Hepatocyte (in vitro differentiated cells): ENCODE results near the gene LAMA3. TPM values are rescaled to one million over a fixed set of nuclear protein-coding genes. Genes with fewer than 3 reads are reported as not detected.

Experiments
- DNase-seq: peaks from one replicate; pipeline ENCODE4 v3.0.0-alpha.2; 2016; ENCODE audit warnings: low spot score
- H2AFZ ChIP-seq: fragments of 200-600 bp; sonication (generic); 2 replicates; pipeline ENCODE4 v1.6.0; 2016; ENCODE audit warnings: antibody characterized with exemption, mild to moderate bottlenecking
- H3K27ac ChIP-seq: fragments of 200-600 bp; sonication (generic); 2 replicates; pipeline ENCODE4 v1.5.1; 2016; ENCODE audit warnings: mild to moderate bottlenecking
- H3K27me3 ChIP-seq: fragments of 200-600 bp; sonication (generic); 2 replicates; pipeline ENCODE4 v1.6.1; 2016
- H3K36me3 ChIP-seq: fragments of 200-600 bp; sonication (generic); replicated peaks from 2 replicates; pipeline ENCODE4 v1.5.1; 2016; ENCODE audit warnings: low read depth; ENCODE audit not compliant: insufficient read depth
- H3K4me1 ChIP-seq: fragments of 200-600 bp; sonication (generic); 2 replicates; pipeline ENCODE4 v1.5.1; 2016; ENCODE audit warnings: mild to moderate bottlenecking, moderate library complexity; ENCODE audit not compliant: insufficient read depth
- H3K4me2 ChIP-seq: fragments of 200-600 bp; sonication (generic); 2 replicates; pipeline ENCODE4 v1.6.0; 2016
- H3K4me3 ChIP-seq: fragments of 200-600 bp; sonication (generic); 2 replicates; pipeline ENCODE4 v1.5.1; 2016; ENCODE audit warnings: mild to moderate bottlenecking
- H3K79me2 ChIP-seq: fragments of 200-600 bp; sonication (generic); 2 replicates; pipeline ENCODE4 v1.6.0; 2017; ENCODE audit warnings: mild to moderate bottlenecking
- H3K9me2 ChIP-seq: fragments of 200-600 bp; sonication (generic); replicated peaks from 2 replicates; pipeline ENCODE4 v1.6.0; 2017; ENCODE audit warnings: mild to moderate bottlenecking; ENCODE audit not compliant: insufficient read depth
- H3K9me3 ChIP-seq: fragments of 200-600 bp; sonication (generic); 2 replicates; pipeline ENCODE4 v1.5.1; 2016; ENCODE audit warnings: low read depth, mild to moderate bottlenecking
- H4K20me1 ChIP-seq: fragments of 200-600 bp; sonication (generic); 2 replicates; pipeline ENCODE4 v1.6.0; 2016; ENCODE audit warnings: mild to moderate bottlenecking; ENCODE audit not compliant: insufficient read depth, poor library complexity, severe bottlenecking
- CTCF ChIP-seq: fragments of 200-600 bp; sonication (generic); IDR thresholded peaks from 2 replicates; pipeline ENCODE4 v1.5.1; 2016; ENCODE audit warnings: antibody characterized with exemption, mild to moderate bottlenecking; ENCODE audit not compliant: poor library complexity
- EZH2 ChIP-seq: fragments of 200-600 bp; sonication (generic); IDR thresholded peaks from 2 replicates; pipeline ENCODE4 v1.6.1; 2016; ENCODE audit warnings: antibody characterized with exemption, mild to moderate bottlenecking, borderline replicate concordance
- EZH2phosphoT487 ChIP-seq: fragments of 200-600 bp; sonication (generic); IDR thresholded peaks from one replicate; pipeline ENCODE4 v1.6.1; 2018; ENCODE audit warnings: antibody characterized with exemption, mild to moderate bottlenecking, low read depth, moderate library complexity; ENCODE audit not compliant: unreplicated experiment, severe bottlenecking
- WGBS: methylation state at CpG from one replicate; pipeline ENCODE4 v1.1.6; 2016; ENCODE audit warnings: low lambda C conversion rate; ENCODE audit errors: missing lambda C conversion rate; 5-methylcytosine and 5-hydroxymethylcytosine counted together
- polyA plus RNA-seq: library from polyadenylated mRNA; unstranded; fragments of >200 nt; fragmentation: Nextera tagmentation; extraction: Ambion mirVana; gene quantifications from 2 replicates; pipeline ENCODE4 v1.2.1, GENCODE V29; 2016
- total RNA-seq: library from RNA; depleted of rRNA; stranded (reverse); fragments of >200 nt; gene quantifications from 2 replicates; pipeline ENCODE4 v1.2.3, GENCODE V29; 2014

Gene LAMA3
- total and polyA plus RNA-seq, 2 experiments from 2014 or later: 29.9 to 52.1 TPM

GRCh38 chr18:23956483-23956882, 267.2 kb downstream of the LAMA3 start:
- TF ChIP-seq EZH2: no peak
- no peak for TF ChIP-seq CTCF
- TF ChIP-seq EZH2phosphoT487: no peak

GRCh38 chr18:23958036-23958435, 268.8 kb downstream of the LAMA3 start:
- no peak for DNase-seq
- WGBS: 83% methylated on average over 10 of the region's 10 CpGs
- no peaks in the 10 kb centered on the region for H3K27me3 ChIP-seq
- no peaks in the 10 kb centered on the region for H3K9me2 ChIP-seq
- no peaks in the 10 kb centered on the region for H3K36me3 ChIP-seq
- no peaks in the 10 kb centered on the region for H3K9me3 ChIP-seq
- H3K4me3 ChIP-seq: no peak overlapping the region
- H3K79me2 ChIP-seq: no peaks in the 10 kb centered on the region
- TF ChIP-seq EZH2: no peak
- no peak for TF ChIP-seq EZH2phosphoT487
- no peak for TF ChIP-seq CTCF
- H3K27ac ChIP-seq: no peak overlapping the region
- no peak overlapping the region for H2AFZ ChIP-seq
- H4K20me1 ChIP-seq: no peaks in the 10 kb centered on the region
- H3K4me1 ChIP-seq: no peaks in the 10 kb centered on the region
- no peak overlapping the region for H3K4me2 ChIP-seq

More at GRCh38 chr18:23956483-23956882, 267.2 kb downstream of the LAMA3 start:
- H3K79me2 ChIP-seq: no peaks in the 10 kb centered on the region
- H2AFZ ChIP-seq: no peak overlapping the region
- no peaks in the 10 kb centered on the region for H4K20me1 ChIP-seq
- H3K27ac ChIP-seq: no peak overlapping the region
- H3K4me2 ChIP-seq: no peak overlapping the region
- H3K9me2 ChIP-seq: no peaks in the 10 kb centered on the region
- H3K4me1 ChIP-seq: no peaks in the 10 kb centered on the region
- H3K27me3 ChIP-seq: no peaks in the 10 kb centered on the region
- no peaks in the 10 kb centered on the region for H3K9me3 ChIP-seq
- DNase-seq: no peak
- no peaks in the 10 kb centered on the region for H3K36me3 ChIP-seq
- no peak overlapping the region for H3K4me3 ChIP-seq
- 94% methylated on average over 5 of the region's 5 CpGs for WGBS

- no peak overlapping the region for H2AFZ ChIP-seq
- no peak for DNase-seq
- H3K79me2 ChIP-seq: no peaks in the 10 kb centered on the region
- no peak overlapping the region for H3K27ac ChIP-seq
- no peak overlapping the region for H3K4me2 ChIP-seq
- no peaks in the 10 kb centered on the region for H3K9me2 ChIP-seq
- H3K27me3 ChIP-seq: no peaks in the 10 kb centered on the region
- no peaks in the 10 kb centered on the region for H3K4me1 ChIP-seq
- H4K20me1 ChIP-seq: no peaks in the 10 kb centered on the region
- no peaks in the 10 kb centered on the region for H3K36me3 ChIP-seq
- 86% methylated on average over 3 of the region's 3 CpGs for WGBS
- no peaks in the 10 kb centered on the region for H3K9me3 ChIP-seq
- TF ChIP-seq EZH2 (no peak), CTCF (no peak), EZH2phosphoT487 (no peak)
- H3K4me3 ChIP-seq: no peak overlapping the region
Measured at GRCh38 chr18:23963443-23964165, 274.4 kb downstream of the LAMA3 start.
